Osteocyte (in vitro differentiated cells): ENCODE measurements around the gene FREM2. TPM values are rescaled to one million over a fixed set of nuclear protein-coding genes. Genes with fewer than 3 reads are reported as not detected.

ENCODE experiments used
- DNase-seq: peaks from one replicate; pipeline ENCODE4 v3.0.0; 2021; ENCODE audit warnings: mixed read lengths; ENCODE audit not compliant: unreplicated experiment; ENCODE audit errors: extremely low spot score
- H3K27ac Mint-ChIP-seq: one replicate; pipeline ENCODE4 v1.8.0; 2021; ENCODE audit warnings: mild to moderate bottlenecking, mixed read lengths; ENCODE audit not compliant: unreplicated experiment
- H3K27me3 Mint-ChIP-seq: one replicate; pipeline ENCODE4 v1.8.0; 2021; ENCODE audit warnings: mixed read lengths; ENCODE audit not compliant: unreplicated experiment
- H3K36me3 Mint-ChIP-seq: one replicate; pipeline ENCODE4 v1.8.0; 2021; ENCODE audit warnings: mixed read lengths; ENCODE audit not compliant: unreplicated experiment
- H3K4me1 Mint-ChIP-seq: one replicate; pipeline ENCODE4 v1.8.0; 2021; ENCODE audit warnings: mixed read lengths; ENCODE audit not compliant: unreplicated experiment
- H3K4me3 Mint-ChIP-seq: one replicate; pipeline ENCODE4 v1.8.0; 2021; ENCODE audit warnings: mild to moderate bottlenecking, moderate library complexity, mixed read lengths; ENCODE audit not compliant: unreplicated experiment
- H3K9me3 Mint-ChIP-seq: one replicate; pipeline ENCODE4 v1.8.0; 2021; ENCODE audit warnings: mixed read lengths; ENCODE audit not compliant: unreplicated experiment
- CTCF ChIP-seq: fragments of 200-600 bp; sonication (generic); IDR thresholded peaks from 2 replicates; pipeline ENCODE4 v1.5.0; 2021; ENCODE audit warnings: antibody characterized with exemption, mild to moderate bottlenecking, moderate library complexity
- total RNA-seq: library from RNA; stranded (reverse); gene quantifications from 2 replicates; pipeline ENCODE4 v1.2.1, GENCODE V29; 2021

Gene FREM2
- total RNA-seq, 1 donor from 2014 or later: 0.30 TPM

GRCh38 chr13:38819053-38819452, 132.2 kb downstream of the FREM2 start:
- Mint-ChIP-seq H3K4me3 (no peak overlapping the region), H3K9me3 (peaks cover 3% of the 10 kb centered on the region), H3K27ac (no peak overlapping the region), H3K27me3 (peaks cover 4% of the 10 kb centered on the region), H3K4me1 (no peaks in the 10 kb centered on the region), H3K36me3 (no peaks in the 10 kb centered on the region)
- DNase-seq: no peak
- TF ChIP-seq CTCF: no peak

- no peaks in the 10 kb centered on the region for H3K36me3 Mint-ChIP-seq
- no peak overlapping the region for H3K4me3 Mint-ChIP-seq
- no peaks in the 10 kb centered on the region for H3K4me1 Mint-ChIP-seq
- DNase-seq: no peak
- H3K27me3 Mint-ChIP-seq: peaks cover 4% of the 10 kb centered on the region
- no peak overlapping the region for H3K27ac Mint-ChIP-seq
- peaks cover 3% of the 10 kb centered on the region for H3K9me3 Mint-ChIP-seq
- TF ChIP-seq CTCF: no peak
These were observed 132.7 kb downstream of the FREM2 start for GRCh38 chr13:38819596-38819995.

- Mint-ChIP-seq H3K9me3 (no peaks in the 10 kb centered on the region), H3K4me3 (no peak overlapping the region), H3K27me3 (no peaks in the 10 kb centered on the region), H3K4me1 (no peaks in the 10 kb centered on the region), H3K27ac (no peak overlapping the region), H3K36me3 (no peaks in the 10 kb centered on the region)
- TF ChIP-seq CTCF: no peak
- DNase-seq: no peak
These were observed 135.1 kb downstream of the FREM2 start for GRCh38 chr13:38821770-38822551.

GRCh38 chr13:38824342-38824741, 137.5 kb downstream of the FREM2 start:
- Mint-ChIP-seq H3K27ac (no peak overlapping the region), H3K4me3 (no peak overlapping the region), H3K9me3 (no peaks in the 10 kb centered on the region), H3K27me3 (peaks cover 4% of the 10 kb centered on the region), H3K36me3 (no peaks in the 10 kb centered on the region), H3K4me1 (no peaks in the 10 kb centered on the region)
- no peak for TF ChIP-seq CTCF
- no peak for DNase-seq

GRCh38 chr13:38826182-38826813, 139.4 kb downstream of the FREM2 start:
- no peaks in the 10 kb centered on the region for H3K4me1 Mint-ChIP-seq
- H3K4me3 Mint-ChIP-seq: no peak overlapping the region
- peaks cover 6% of the 10 kb centered on the region for H3K27me3 Mint-ChIP-seq
- no peak for DNase-seq
- H3K27ac Mint-ChIP-seq: no peak overlapping the region
- no peaks in the 10 kb centered on the region for H3K9me3 Mint-ChIP-seq
- H3K36me3 Mint-ChIP-seq: no peaks in the 10 kb centered on the region
- no peak for TF ChIP-seq CTCF
